Epithelial cell of proximal tubule (primary cell): ENCODE results near the gene FCHSD1. TPM values are rescaled to one million over a fixed set of nuclear protein-coding genes. Genes with fewer than 3 reads are reported as not detected.
A peak's percentile ranks its signal among the peaks of the same experiment; 100 is the strongest.

Experiments
- DNase-seq: peaks from one replicate; pipeline ENCODE4 v3.0.0-alpha.2; 2011; ENCODE audit warnings: low read depth
- H3K4me3 ChIP-seq: 2 replicates; pipeline ENCODE4 v1.5.1; 2011; ENCODE audit warnings: low read depth, mild to moderate bottlenecking, low read length
- total RNA-seq: library from RNA; depleted of rRNA; stranded (reverse); fragments of >200 nt; gene quantifications from 2 replicates; pipeline ENCODE4 v1.2.3, GENCODE V29; 2015
- TF ChIP-seq, protein P1 (sequence below): conservative IDR thresholded peaks from 2 replicates; pipeline ENCODE4 v1.5.1; 2012; ENCODE audit warnings: low read depth, mild to moderate bottlenecking, low read length

The FCHSD1 gene
- total RNA-seq, 1 donor from 2014 or later: 43.1 TPM

DNA sequence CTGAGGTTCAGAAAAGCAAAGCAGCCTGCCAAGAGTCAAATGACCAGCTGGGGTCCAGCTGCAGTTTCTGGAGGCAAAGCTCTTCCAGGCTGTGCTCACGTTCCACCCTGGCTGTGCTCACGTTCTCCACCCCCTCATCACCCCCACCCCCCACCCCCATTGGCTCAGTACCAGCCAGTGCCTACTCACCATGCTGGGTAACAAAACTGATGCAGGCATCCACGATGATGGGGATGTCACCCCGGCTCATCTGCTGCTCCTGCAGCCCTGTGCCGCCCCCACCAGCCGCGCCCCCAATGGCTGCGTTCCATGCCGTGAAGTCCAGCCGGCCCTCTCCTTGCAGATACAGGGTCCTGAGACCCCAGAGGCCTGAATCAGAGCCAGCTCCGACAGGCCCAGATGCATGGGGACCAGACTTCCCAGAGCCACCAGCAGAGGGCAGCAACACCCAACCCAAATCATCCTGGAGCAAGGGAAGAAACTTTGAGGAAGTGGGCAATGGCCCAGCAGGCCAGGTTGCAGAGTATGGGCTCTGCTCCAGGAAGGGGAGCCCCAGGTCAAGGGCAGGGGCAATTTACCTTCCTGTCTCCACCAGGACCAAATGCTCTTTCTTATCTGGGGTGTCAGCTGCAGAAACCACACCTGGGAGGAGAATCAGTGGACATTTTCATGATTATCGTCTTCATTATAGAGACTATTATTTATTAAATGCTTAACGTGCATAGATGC, 13.7 kb upstream of the FCHSD1 start:
- TF ChIP-seq, protein P1, sequence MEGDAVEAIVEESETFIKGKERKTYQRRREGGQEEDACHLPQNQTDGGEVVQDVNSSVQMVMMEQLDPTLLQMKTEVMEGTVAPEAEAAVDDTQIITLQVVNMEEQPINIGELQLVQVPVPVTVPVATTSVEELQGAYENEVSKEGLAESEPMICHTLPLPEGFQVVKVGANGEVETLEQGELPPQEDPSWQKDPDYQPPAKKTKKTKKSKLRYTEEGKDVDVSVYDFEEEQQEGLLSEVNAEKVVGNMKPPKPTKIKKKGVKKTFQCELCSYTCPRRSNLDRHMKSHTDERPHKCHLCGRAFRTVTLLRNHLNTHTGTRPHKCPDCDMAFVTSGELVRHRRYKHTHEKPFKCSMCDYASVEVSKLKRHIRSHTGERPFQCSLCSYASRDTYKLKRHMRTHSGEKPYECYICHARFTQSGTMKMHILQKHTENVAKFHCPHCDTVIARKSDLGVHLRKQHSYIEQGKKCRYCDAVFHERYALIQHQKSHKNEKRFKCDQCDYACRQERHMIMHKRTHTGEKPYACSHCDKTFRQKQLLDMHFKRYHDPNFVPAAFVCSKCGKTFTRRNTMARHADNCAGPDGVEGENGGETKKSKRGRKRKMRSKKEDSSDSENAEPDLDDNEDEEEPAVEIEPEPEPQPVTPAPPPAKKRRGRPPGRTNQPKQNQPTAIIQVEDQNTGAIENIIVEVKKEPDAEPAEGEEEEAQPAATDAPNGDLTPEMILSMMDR: peak; percentile 92
- H3K4me3 ChIP-seq: no peak overlapping the region
- no peak for DNase-seq

DNA sequence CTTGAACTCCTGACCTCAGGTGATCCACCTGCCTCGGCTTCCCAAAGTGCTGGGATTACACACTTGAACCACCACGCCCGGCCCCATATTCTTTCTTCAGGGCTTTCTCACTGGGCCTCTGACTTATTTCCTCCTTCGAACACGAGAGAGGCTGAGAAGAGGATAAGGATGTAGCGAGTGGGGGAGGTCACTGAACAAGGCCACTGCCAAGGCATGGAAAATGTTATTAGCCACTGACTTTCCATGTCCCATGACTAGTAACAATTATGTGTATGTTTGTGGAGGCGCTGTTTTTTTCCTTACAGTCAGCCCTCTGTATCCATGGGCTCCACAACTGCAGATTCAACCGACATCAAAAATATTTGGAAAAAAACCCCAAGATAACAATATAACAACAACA, 12.3 kb upstream of the FCHSD1 start:
- TF ChIP-seq, protein P1: no peak
- no peak overlapping the region for H3K4me3 ChIP-seq
- no peak for DNase-seq

DNA sequence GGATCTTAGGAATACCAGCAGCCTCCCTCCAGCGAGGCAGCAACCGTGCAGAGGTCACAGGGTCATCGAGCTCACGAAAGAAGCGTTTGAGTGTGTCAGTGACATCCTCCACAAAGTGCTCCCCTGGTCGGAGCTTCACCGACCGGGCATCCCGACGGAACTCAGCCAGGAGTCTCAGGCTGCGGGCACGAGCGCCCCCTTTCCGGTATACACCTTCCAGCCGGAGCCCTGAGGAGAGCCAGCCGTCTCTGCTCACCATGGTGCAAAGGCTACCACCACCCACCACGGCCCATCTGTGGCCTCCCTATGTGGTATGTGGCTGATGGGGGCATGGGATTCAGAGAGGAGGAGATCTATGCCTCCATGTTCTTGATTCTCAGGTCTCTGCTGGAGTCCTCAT, 10.8 kb upstream of the FCHSD1 start:
- no peak overlapping the region for H3K4me3 ChIP-seq
- no peak for DNase-seq
- TF ChIP-seq, protein P1: no peak

DNA sequence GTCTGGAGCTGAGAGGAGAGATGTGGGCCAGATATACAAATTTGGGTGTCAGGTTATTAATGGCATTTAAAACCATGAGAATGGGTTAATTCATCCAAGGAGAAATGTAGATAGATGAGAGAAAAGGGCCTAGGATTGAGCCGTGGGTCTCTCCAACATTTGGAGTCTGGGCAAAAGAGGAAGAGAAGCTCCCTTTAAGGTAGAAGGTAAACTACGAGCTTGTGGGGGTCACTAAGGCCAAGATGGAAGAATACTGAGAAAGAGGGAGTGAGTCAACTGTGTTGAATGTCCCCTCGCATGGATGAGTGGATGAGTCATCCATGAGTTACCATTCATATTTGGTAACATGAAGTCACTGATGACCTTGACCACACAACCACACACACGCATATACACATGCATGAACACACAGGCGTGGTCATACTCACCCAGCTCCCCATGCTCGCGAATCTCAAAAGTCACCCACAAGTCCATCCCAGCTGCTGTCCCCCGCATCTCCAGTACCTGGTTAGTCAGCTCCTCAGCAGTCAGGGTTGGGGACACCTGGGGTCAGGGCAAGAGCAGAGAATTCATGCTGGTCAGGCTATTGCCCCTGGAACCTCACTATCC, 6.8 kb upstream of the FCHSD1 start:
- DNase-seq: peak; percentile 67
- TF ChIP-seq, protein P1: no peak
- no peak overlapping the region for H3K4me3 ChIP-seq

DNA sequence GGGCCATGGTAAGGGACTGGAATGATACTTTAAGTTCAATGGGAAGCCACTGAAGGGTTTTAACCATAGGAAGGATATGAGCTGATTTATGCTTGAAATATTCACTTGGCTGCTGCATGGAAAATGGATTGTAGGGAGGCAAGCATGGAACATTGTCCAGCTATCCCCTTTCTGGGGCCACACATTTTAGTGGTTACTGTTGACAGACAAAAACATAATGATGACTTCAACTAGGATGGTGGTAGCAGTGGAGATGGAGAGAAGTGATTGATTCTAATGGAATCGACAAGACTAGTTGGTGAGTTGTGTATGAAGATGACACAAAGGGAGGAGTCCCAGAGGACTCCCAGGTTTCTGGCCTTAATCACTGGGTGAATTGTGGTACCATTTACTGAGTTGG, 6.2 kb upstream of the FCHSD1 start:
- DNase-seq: no peak
- TF ChIP-seq, protein P1: no peak
- H3K4me3 ChIP-seq: no peak overlapping the region

DNA sequence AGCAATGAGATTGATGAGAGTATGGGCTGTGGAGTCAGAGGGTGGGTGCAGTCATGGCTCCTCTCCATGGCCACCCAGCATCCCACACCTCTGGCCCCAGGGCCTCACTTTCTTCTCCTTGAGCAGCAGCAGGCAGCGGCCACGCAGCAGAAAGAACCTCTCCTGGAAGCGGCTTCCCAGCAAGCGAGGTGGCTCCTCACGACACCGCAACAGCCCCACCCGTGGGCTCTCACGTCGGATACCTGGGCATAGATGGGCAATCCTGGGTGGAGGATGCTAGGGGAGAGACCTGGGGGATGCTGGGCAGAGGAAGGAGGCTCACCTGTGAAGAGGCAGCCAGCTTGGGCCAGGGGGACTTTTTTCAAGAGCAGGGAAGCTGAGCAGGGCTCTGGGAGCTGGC, 5.2 kb upstream of the FCHSD1 start:
- no peak for DNase-seq
- H3K4me3 ChIP-seq: no peak overlapping the region
- TF ChIP-seq, protein P1: no peak

DNA sequence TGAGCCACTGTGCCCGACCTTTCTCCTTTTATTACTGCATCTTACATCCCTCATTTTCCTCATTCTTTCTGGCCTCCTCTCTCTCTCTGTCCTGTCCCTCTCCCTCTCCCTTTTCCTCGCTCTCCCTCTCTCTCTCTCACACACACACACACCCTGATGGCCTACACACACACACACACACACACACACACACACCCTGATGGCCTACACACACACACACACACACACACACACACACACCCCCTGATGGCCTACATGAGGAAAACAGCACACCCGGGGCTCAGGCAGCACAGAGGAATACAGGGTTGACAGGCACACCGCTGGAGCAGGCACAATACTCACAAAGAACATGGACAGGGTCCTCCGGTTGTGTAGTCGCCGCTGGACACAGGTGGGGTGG, 3.8 kb upstream of the FCHSD1 start:
- DNase-seq: no peak
- no peak overlapping the region for H3K4me3 ChIP-seq
- TF ChIP-seq, protein P1: no peak
